ENCODE results near the gene ELFN2.

The ELFN2 gene

DNA sequence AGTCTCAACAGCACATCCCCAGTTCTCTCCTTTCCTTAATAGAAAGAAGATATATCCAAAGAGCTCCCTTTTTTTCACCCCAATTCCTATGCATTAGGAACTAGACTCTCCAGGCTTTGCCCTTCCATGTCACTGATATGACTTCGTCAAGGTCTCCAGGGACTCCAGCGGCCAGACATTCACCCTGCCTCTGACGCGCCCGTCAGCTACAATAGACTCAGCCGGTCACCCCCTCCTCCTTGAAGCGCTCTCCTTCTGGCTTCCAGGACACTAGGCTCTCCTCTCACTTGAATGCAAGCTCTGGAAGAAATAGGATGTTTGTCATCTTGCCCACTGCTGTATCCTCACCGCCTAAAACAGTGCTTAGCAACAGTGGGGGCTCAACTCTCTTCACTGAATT lies 14.9 kb upstream of the ELFN2 start:
- TF ChIP-seq, protein P1, sequence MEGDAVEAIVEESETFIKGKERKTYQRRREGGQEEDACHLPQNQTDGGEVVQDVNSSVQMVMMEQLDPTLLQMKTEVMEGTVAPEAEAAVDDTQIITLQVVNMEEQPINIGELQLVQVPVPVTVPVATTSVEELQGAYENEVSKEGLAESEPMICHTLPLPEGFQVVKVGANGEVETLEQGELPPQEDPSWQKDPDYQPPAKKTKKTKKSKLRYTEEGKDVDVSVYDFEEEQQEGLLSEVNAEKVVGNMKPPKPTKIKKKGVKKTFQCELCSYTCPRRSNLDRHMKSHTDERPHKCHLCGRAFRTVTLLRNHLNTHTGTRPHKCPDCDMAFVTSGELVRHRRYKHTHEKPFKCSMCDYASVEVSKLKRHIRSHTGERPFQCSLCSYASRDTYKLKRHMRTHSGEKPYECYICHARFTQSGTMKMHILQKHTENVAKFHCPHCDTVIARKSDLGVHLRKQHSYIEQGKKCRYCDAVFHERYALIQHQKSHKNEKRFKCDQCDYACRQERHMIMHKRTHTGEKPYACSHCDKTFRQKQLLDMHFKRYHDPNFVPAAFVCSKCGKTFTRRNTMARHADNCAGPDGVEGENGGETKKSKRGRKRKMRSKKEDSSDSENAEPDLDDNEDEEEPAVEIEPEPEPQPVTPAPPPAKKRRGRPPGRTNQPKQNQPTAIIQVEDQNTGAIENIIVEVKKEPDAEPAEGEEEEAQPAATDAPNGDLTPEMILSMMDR (IDR thresholded peaks at IDR 0.05; ENCODE audit: borderline replicate concordance, extremely low read depth, low read length, poor library complexity, severe bottlenecking), result no peak
- Histone ChIP-seq H3K36me3 (ENCODE audit: insufficient read depth, low read length) (no peaks in the 10 kb centered on the region), H3K79me2 (ENCODE audit: insufficient read depth, low read length) (no peaks in the 10 kb centered on the region), H4K20me1 (ENCODE audit: insufficient read depth, low read length) (no peaks in the 10 kb centered on the region), H3K4me2 (ENCODE audit: insufficient read depth, low read length) (no peak overlapping the region), H2AFZ (ENCODE audit: low read depth, low read length) (no peak overlapping the region), H3K9ac (ENCODE audit: low read depth, low read length) (no peak overlapping the region), H3K9me3 (ENCODE audit: insufficient read depth, low read length, severe bottlenecking) (peaks cover 5% of the 10 kb centered on the region), H3K27me3 (ENCODE audit: insufficient read depth, low read length, poor library complexity) (no peaks in the 10 kb centered on the region), H3K4me1 (ENCODE audit: insufficient read depth, low read length) (no peaks in the 10 kb centered on the region), H3K27ac (ENCODE audit: low read length) (no peak overlapping the region), H3K4me3 (ENCODE audit: low read depth in 1 of 2, low read length in 2 of 2) (no peak overlapping the region)
- DNase-seq, result no peak
- no peak for ATAC-seq (ENCODE audit: insufficient read depth, low read depth)

DNA sequence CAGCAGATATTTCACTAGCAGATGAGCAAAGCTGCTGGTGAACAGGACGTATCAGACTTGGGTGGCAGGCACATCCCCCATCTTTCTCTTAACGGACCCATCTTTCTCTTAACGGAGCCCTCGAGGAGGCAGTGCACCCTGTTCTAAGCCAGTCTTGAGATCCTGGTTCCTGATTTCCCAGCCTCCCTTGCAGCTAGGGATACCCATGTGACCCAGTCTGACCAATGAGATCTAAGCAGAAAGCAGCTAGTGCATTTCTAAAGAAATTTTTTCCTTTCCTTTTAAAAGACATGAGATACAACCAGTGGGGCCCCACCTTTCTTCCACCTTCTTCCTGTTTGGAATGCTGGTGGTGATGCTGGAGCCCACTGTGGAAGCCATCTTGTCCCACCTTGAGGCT lies 13.6 kb upstream of the ELFN2 start:
- no peaks in the 10 kb centered on the region for H3K4me1 ChIP-seq (ENCODE audit: insufficient read depth, low read length)
- TF ChIP-seq EZH2 (IDR thresholded peaks at IDR 0.05; ENCODE audit: borderline replicate concordance, low read depth, low read length, severe bottlenecking), result no peak
- TF ChIP-seq, protein P1 (IDR thresholded peaks at IDR 0.05; ENCODE audit: borderline replicate concordance, extremely low read depth, low read length, poor library complexity, severe bottlenecking), result no peak
- H3K27ac ChIP-seq (ENCODE audit: low read length), result no peak overlapping the region
- no peaks in the 10 kb centered on the region for H3K36me3 ChIP-seq (ENCODE audit: insufficient read depth, low read length)
- ATAC-seq (ENCODE audit: insufficient read depth, low read depth) (no peak), DNase-seq (no peak)
- H3K27me3 ChIP-seq (ENCODE audit: insufficient read depth, low read length, poor library complexity), result no peaks in the 10 kb centered on the region
- H3K9ac ChIP-seq (ENCODE audit: low read depth, low read length), result no peak overlapping the region
- no peak overlapping the region for H2AFZ ChIP-seq (ENCODE audit: low read depth, low read length)
- peaks cover 5% of the 10 kb centered on the region for H3K9me3 ChIP-seq (ENCODE audit: insufficient read depth, low read length, severe bottlenecking)
- no peaks in the 10 kb centered on the region for H3K79me2 ChIP-seq (ENCODE audit: insufficient read depth, low read length)
- no peak overlapping the region for H3K4me2 ChIP-seq (ENCODE audit: insufficient read depth, low read length)
- no peak overlapping the region for H3K4me3 ChIP-seq (ENCODE audit: low read depth in 1 of 2, low read length in 2 of 2)
- no peaks in the 10 kb centered on the region; the same call in 1 of the 2 replicates for H4K20me1 ChIP-seq (ENCODE audit: insufficient read depth, low read length)

DNA sequence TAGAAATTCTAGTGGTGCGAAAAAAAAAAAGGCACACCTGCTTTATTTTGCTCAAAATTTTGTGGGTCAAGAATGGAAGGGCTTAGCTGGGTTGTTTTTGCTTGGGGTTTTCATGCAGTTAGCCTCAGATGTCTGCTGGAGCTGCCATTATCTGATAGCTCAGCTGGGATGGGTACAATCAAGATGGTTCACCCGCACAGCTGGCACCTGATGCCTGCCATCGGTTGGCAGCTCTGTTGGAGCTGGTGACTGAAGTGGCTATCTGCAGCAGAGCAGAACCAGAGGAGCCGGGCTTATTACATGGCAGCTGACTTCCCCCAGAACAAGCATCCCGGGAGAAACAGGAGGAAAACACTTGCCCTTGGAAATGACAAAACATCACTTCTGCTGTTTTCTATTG lies 12.1 kb upstream of the ELFN2 start:
- DNase-seq (no peak), ATAC-seq (ENCODE audit: insufficient read depth, low read depth) (no peak)
- Histone ChIP-seq H2AFZ (ENCODE audit: low read depth, low read length) (no peak overlapping the region), H3K27me3 (ENCODE audit: insufficient read depth, low read length, poor library complexity) (peaks cover 7% of the 10 kb centered on the region), H3K4me1 (ENCODE audit: insufficient read depth, low read length) (no peaks in the 10 kb centered on the region), H3K9me3 (ENCODE audit: insufficient read depth, low read length, severe bottlenecking) (peaks cover 5% of the 10 kb centered on the region), H3K4me2 (ENCODE audit: insufficient read depth, low read length) (no peak overlapping the region), H3K36me3 (ENCODE audit: insufficient read depth, low read length) (no peaks in the 10 kb centered on the region), H3K79me2 (ENCODE audit: insufficient read depth, low read length) (no peaks in the 10 kb centered on the region), H4K20me1 (ENCODE audit: insufficient read depth, low read length) (peaks cover 4% of the 10 kb centered on the region; the same call in 1 of the 2 replicates), H3K27ac (ENCODE audit: low read length) (no peak overlapping the region), H3K4me3 (ENCODE audit: low read depth in 1 of 2, low read length in 2 of 2) (no peak overlapping the region), H3K9ac (ENCODE audit: low read depth, low read length) (no peak overlapping the region)
- no peak for TF ChIP-seq EZH2 (IDR thresholded peaks at IDR 0.05; ENCODE audit: borderline replicate concordance, low read depth, low read length, severe bottlenecking)

DNA sequence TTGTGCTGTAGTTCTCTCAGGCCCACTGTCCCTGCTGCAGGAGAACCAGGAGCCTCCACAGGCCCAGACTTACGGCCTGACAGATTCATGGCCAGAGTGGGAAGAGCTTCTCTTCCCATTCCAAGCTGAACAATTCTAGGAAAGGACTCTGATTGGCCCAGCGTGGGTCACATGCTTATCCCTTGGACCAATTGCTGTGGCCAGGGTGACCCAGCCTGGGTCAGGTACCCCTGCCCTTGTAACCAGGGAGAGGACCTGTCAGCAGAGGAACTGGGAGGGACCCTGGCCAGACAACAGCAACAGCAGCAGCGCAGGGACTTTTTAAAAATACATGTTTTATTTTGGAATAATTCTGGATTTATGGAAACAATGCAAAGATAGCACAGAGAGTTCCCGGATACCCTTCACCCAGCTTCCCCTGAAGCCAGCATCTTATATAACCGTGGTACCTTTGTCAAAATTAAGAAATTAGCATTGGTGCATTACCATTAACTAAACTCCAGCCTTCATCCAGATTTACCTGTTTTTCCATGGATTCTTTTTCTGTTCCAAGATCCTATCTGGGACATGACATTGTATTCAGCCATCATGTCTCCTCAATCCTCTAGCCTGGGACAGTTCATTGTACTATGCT lies 8.8 kb upstream of the ELFN2 start:
- peaks cover 21% of the 10 kb centered on the region for H3K27me3 ChIP-seq (ENCODE audit: insufficient read depth, low read length, poor library complexity)
- DNase-seq (no peak), ATAC-seq (ENCODE audit: insufficient read depth, low read depth) (no peak)
- H3K9ac ChIP-seq (ENCODE audit: low read depth, low read length), result no peak overlapping the region
- TF ChIP-seq EZH2 (IDR thresholded peaks at IDR 0.05; ENCODE audit: borderline replicate concordance, low read depth, low read length, severe bottlenecking), result no peak
- TF ChIP-seq, protein P1 (IDR thresholded peaks at IDR 0.05; ENCODE audit: borderline replicate concordance, extremely low read depth, low read length, poor library complexity, severe bottlenecking), result no peak
- no peaks in the 10 kb centered on the region for H3K36me3 ChIP-seq (ENCODE audit: insufficient read depth, low read length)
- no peak overlapping the region for H2AFZ ChIP-seq (ENCODE audit: low read depth, low read length)
- H3K27ac ChIP-seq (ENCODE audit: low read length), result no peak overlapping the region
- peaks cover 4% of the 10 kb centered on the region; the same call in 1 of the 2 replicates for H4K20me1 ChIP-seq (ENCODE audit: insufficient read depth, low read length)
- H3K4me1 ChIP-seq (ENCODE audit: insufficient read depth, low read length), result no peaks in the 10 kb centered on the region
- H3K79me2 ChIP-seq (ENCODE audit: insufficient read depth, low read length), result no peaks in the 10 kb centered on the region
- H3K4me3 ChIP-seq (ENCODE audit: low read depth in 1 of 2, low read length in 2 of 2), result no peak overlapping the region
- H3K4me2 ChIP-seq (ENCODE audit: insufficient read depth, low read length), result no peak overlapping the region
- peaks cover 4% of the 10 kb centered on the region for H3K9me3 ChIP-seq (ENCODE audit: insufficient read depth, low read length, severe bottlenecking)
